Measurements from ENCODE around the gene SLC25A14. TPM values are rescaled to one million over a fixed set of nuclear protein-coding genes. Genes with fewer than 3 reads are reported as not detected.

SLC25A14 gene
- total RNA-seq, 1 donor from 2014 or later: 17.4 TPM

DNA sequence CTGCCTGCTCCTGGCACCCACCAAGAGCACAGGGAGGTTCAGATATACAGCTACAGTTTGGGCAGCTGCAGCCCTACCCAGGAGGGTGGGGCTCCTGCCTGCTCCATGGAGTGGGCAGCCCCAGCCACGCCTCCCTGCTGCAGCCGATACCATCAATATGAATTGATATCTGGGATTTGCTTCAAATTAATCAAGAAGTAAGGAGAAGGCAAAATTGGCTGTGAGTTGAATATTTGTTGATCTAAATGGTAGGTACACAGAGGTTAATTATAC, 39.8 kb upstream of the SLC25A14 start:
- Histone ChIP-seq H3K79me2 (ENCODE audit: insufficient read depth, low read length) (no peaks in the 10 kb centered on the region), H3K27me3 (ENCODE audit: insufficient read depth, low read length) (no peaks in the 10 kb centered on the region), H3K9me3 (ENCODE audit: insufficient read depth, low read depth, low read length) (no peaks in the 10 kb centered on the region), H4K20me1 (ENCODE audit: insufficient read depth, low read length) (no peaks in the 10 kb centered on the region), H2AFZ (ENCODE audit: low read depth, low read length) (no peak overlapping the region), H3K4me1 (ENCODE audit: insufficient read depth, low read length) (no peaks in the 10 kb centered on the region), H3K27ac (ENCODE audit: low read depth, low read length) (no peak overlapping the region), H3K4me2 (ENCODE audit: low read length) (no peak overlapping the region), H3K36me3 (ENCODE audit: insufficient read depth, low read length) (no peaks in the 10 kb centered on the region), H3K9ac (ENCODE audit: low read length) (no peak overlapping the region), H3K4me3 (ENCODE audit: insufficient read depth, low read depth, low read length) (no peak overlapping the region)
- Mint-ChIP-seq H3K36me3 (ENCODE audit: low read depth, unreplicated experiment) (no peaks in the 10 kb centered on the region), H3K27ac (ENCODE audit: unreplicated experiment) (no peak overlapping the region), H3K4me1 (ENCODE audit: low read depth, unreplicated experiment) (peaks cover 3% of the 10 kb centered on the region), H3K27me3 (ENCODE audit: low read depth, unreplicated experiment) (no peaks in the 10 kb centered on the region), H3K4me3 (ENCODE audit: unreplicated experiment) (no peak overlapping the region), H3K9me3 (ENCODE audit: unreplicated experiment) (no peaks in the 10 kb centered on the region)
- FAIRE-seq (no peak), DNase-seq (ENCODE audit: low read depth) (no peak)
- TF ChIP-seq EZH2 (IDR thresholded peaks at IDR 0.05; ENCODE audit: insufficient read depth, low read length): no peak
- TF ChIP-seq, protein P1, sequence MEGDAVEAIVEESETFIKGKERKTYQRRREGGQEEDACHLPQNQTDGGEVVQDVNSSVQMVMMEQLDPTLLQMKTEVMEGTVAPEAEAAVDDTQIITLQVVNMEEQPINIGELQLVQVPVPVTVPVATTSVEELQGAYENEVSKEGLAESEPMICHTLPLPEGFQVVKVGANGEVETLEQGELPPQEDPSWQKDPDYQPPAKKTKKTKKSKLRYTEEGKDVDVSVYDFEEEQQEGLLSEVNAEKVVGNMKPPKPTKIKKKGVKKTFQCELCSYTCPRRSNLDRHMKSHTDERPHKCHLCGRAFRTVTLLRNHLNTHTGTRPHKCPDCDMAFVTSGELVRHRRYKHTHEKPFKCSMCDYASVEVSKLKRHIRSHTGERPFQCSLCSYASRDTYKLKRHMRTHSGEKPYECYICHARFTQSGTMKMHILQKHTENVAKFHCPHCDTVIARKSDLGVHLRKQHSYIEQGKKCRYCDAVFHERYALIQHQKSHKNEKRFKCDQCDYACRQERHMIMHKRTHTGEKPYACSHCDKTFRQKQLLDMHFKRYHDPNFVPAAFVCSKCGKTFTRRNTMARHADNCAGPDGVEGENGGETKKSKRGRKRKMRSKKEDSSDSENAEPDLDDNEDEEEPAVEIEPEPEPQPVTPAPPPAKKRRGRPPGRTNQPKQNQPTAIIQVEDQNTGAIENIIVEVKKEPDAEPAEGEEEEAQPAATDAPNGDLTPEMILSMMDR (IDR thresholded peaks at IDR 0.05; ENCODE audit: insufficient read depth, low read depth, low read length): no peak

DNA sequence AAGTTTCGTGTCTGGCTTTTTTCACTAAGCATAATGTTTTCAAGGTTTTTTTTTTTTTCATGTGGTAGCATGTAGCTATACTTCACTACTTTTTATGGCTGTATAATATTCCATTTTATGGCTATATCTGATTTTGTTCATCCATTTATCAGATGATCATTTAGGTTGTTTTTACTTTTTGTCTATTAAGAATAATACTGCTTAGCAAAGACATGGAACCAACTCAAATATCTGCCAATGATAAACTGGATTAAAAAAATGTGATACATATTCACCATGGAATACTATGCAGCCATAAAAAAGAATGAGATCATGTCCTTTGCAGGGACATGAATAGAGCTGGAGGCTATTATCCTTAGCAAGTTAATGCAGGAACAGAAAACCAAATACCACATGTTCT, 38.3 kb upstream of the SLC25A14 start:
- no peaks in the 10 kb centered on the region for H3K36me3 ChIP-seq (ENCODE audit: insufficient read depth, low read length)
- H3K4me1 ChIP-seq (ENCODE audit: insufficient read depth, low read length): no peaks in the 10 kb centered on the region
- H3K27ac Mint-ChIP-seq (ENCODE audit: unreplicated experiment): no peak overlapping the region
- H3K36me3 Mint-ChIP-seq (ENCODE audit: low read depth, unreplicated experiment): no peaks in the 10 kb centered on the region
- no peak overlapping the region for H3K4me3 ChIP-seq (ENCODE audit: insufficient read depth, low read depth, low read length)
- H3K27ac ChIP-seq (ENCODE audit: low read depth, low read length): no peak overlapping the region
- TF ChIP-seq, protein P1 (IDR thresholded peaks at IDR 0.05; ENCODE audit: insufficient read depth, low read depth, low read length): no peak
- no peak for TF ChIP-seq EZH2 (IDR thresholded peaks at IDR 0.05; ENCODE audit: insufficient read depth, low read length)
- peaks cover 3% of the 10 kb centered on the region for H3K4me1 Mint-ChIP-seq (ENCODE audit: low read depth, unreplicated experiment)
- no peak for FAIRE-seq
- H3K27me3 Mint-ChIP-seq (ENCODE audit: low read depth, unreplicated experiment): no peaks in the 10 kb centered on the region
- no peaks in the 10 kb centered on the region for H3K9me3 Mint-ChIP-seq (ENCODE audit: unreplicated experiment)
- no peaks in the 10 kb centered on the region for H3K79me2 ChIP-seq (ENCODE audit: insufficient read depth, low read length)
- H3K9ac ChIP-seq (ENCODE audit: low read length): no peak overlapping the region
- H4K20me1 ChIP-seq (ENCODE audit: insufficient read depth, low read length): no peaks in the 10 kb centered on the region
- H3K9me3 ChIP-seq (ENCODE audit: insufficient read depth, low read depth, low read length): no peaks in the 10 kb centered on the region
- no peak for DNase-seq (ENCODE audit: low read depth)
- no peaks in the 10 kb centered on the region for H3K27me3 ChIP-seq (ENCODE audit: insufficient read depth, low read length)
- H3K4me2 ChIP-seq (ENCODE audit: low read length): no peak overlapping the region
- H3K4me3 Mint-ChIP-seq (ENCODE audit: unreplicated experiment): no peak overlapping the region
- no peak overlapping the region for H2AFZ ChIP-seq (ENCODE audit: low read depth, low read length)

DNA sequence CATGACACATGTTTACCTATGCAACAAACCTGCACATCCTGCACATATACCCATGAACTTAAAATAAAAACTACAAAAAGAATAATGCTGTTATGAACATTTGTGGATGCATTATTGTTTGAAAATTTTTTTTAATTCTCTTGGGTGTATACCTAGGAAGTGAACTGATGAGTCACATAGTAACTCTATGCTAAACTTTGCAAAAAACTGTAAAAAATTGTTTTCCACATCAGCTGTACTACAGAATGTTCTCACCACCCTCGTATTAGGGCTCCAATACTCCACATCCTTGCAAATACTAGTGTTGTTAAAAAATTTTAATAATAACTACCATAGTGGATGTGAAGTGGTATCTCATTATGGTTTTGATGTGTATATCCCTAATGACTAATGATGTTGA, 37.7 kb upstream of the SLC25A14 start:
- no peaks in the 10 kb centered on the region for H3K9me3 Mint-ChIP-seq (ENCODE audit: unreplicated experiment)
- no peaks in the 10 kb centered on the region for H3K36me3 Mint-ChIP-seq (ENCODE audit: low read depth, unreplicated experiment)
- no peak overlapping the region for H3K27ac ChIP-seq (ENCODE audit: low read depth, low read length)
- H3K79me2 ChIP-seq (ENCODE audit: insufficient read depth, low read length): no peaks in the 10 kb centered on the region
- no peak overlapping the region for H3K27ac Mint-ChIP-seq (ENCODE audit: unreplicated experiment)
- H3K9ac ChIP-seq (ENCODE audit: low read length): no peak overlapping the region
- DNase-seq (ENCODE audit: low read depth) (no peak), FAIRE-seq (peak; percentile 83)
- H3K4me3 ChIP-seq (ENCODE audit: insufficient read depth, low read depth, low read length): no peak overlapping the region
- no peak overlapping the region for H3K4me3 Mint-ChIP-seq (ENCODE audit: unreplicated experiment)
- peaks cover 3% of the 10 kb centered on the region for H3K4me1 Mint-ChIP-seq (ENCODE audit: low read depth, unreplicated experiment)
- TF ChIP-seq, protein P1 (IDR thresholded peaks at IDR 0.05; ENCODE audit: insufficient read depth, low read depth, low read length): no peak
- H3K9me3 ChIP-seq (ENCODE audit: insufficient read depth, low read depth, low read length): no peaks in the 10 kb centered on the region
- H3K4me1 ChIP-seq (ENCODE audit: insufficient read depth, low read length): no peaks in the 10 kb centered on the region
- H4K20me1 ChIP-seq (ENCODE audit: insufficient read depth, low read length): no peaks in the 10 kb centered on the region
- no peaks in the 10 kb centered on the region for H3K27me3 ChIP-seq (ENCODE audit: insufficient read depth, low read length)
- no peak overlapping the region for H2AFZ ChIP-seq (ENCODE audit: low read depth, low read length)
- no peaks in the 10 kb centered on the region for H3K27me3 Mint-ChIP-seq (ENCODE audit: low read depth, unreplicated experiment)
- H3K4me2 ChIP-seq (ENCODE audit: low read length): no peak overlapping the region
- no peaks in the 10 kb centered on the region for H3K36me3 ChIP-seq (ENCODE audit: insufficient read depth, low read length)

Measured in astrocyte (in vitro differentiated cells and primary cell).